Lower leg skin (tissue), 4 donors: ENCODE measurements around the gene NTN4. TPM values are rescaled to one million over a fixed set of nuclear protein-coding genes. Genes with fewer than 3 reads are reported as not detected.
"Not testable (repeated sequence)": the region's sequence is repeated elsewhere in the genome, so short reads cannot be mapped to it uniquely, and the experiment has no call there.

Experiments used
- DNase-seq, 2 donors: peaks; one replicate each; pipeline ENCODE4 v3.0.0-alpha.2; 2019; ENCODE audit warnings: low spot score in 2 of 2
- H3K4me3 ChIP-seq: fragments of 200-600 bp; sonication (generic); 2 replicates; pipeline ENCODE4 v1.5.1; 2017; ENCODE audit warnings: mild to moderate bottlenecking, low read depth; ENCODE audit not compliant: poor library complexity, severe bottlenecking
- CTCF ChIP-seq, 3 donors: fragments of 450-650 bp; IDR thresholded peaks; one replicate each; pipeline ENCODE4 v1.5.1; 2016; ENCODE audit warnings: antibody characterized with exemption in 3 of 3, mild to moderate bottlenecking in 3 of 3, moderate library complexity in 2 of 3
- POLR2A ChIP-seq, 2 donors: fragments of 450-650 bp; IDR thresholded peaks; one replicate each; pipeline ENCODE4 v1.6.1; 2016 to 2017; ENCODE audit warnings: antibody characterized with exemption in 2 of 2, mild to moderate bottlenecking in 1 of 2, moderate library complexity in 1 of 2
- WGBS, 2 donors: methylation state at CpG; one replicate each; pipeline ENCODE4 v1.1.5; 2018; 5-methylcytosine and 5-hydroxymethylcytosine counted together
- intact Hi-C: fragments of 100-400 bp; cut with DNase I; formaldehyde crosslinking; loops from one replicate; pipeline ENCODE4 v1.15.0; 2023; ENCODE audit warnings: low total_unique reads
- total RNA-seq, 4 donors: library from RNA; depleted of rRNA; stranded (reverse); fragments of >200 nt; gene quantifications; one replicate each; pipeline ENCODE4 v1.1.0, GENCODE V29; 2016

Gene NTN4
- total RNA-seq, 4 donors from 2014 or later: 11.0 to 30.6 (median 16.8) TPM

GRCh38 chr12:95621725-95622124, 168.8 kb downstream of the NTN4 start:
- no peak for TF ChIP-seq POLR2A (IDR thresholded peaks at IDR 0.05)
- no peak for TF ChIP-seq CTCF (IDR thresholded peaks at IDR 0.05)
- intact Hi-C loops: loop anchor here (10.0 kb wide), 1 partner anchor 193 kb away; no protein-coding TSS in a partner anchor
- H3K4me3 ChIP-seq: no peak overlapping the region
- no peak for DNase-seq
- whole genome bisulfite sequencing, 2 donors: 89 to 91% methylated on average over 6 of the region's 6 CpGs

- intact Hi-C loops: loop anchor here (10.0 kb wide), 1 partner anchor 195 kb away; no protein-coding TSS in a partner anchor
- no peak for TF ChIP-seq CTCF (IDR thresholded peaks at IDR 0.05)
- no peak for TF ChIP-seq POLR2A (IDR thresholded peaks at IDR 0.05)
- WGBS, 2 donors: 82 to 88% methylated on average over 4 of the region's 4 CpGs
- no peak for DNase-seq
- H3K4me3 ChIP-seq: no peak overlapping the region
Observed at GRCh38 chr12:95620171-95620570, 170.4 kb downstream of the NTN4 start.

- WGBS, 2 donors: 59 to 84% methylated on average over 3 to 6 of the region's 7 CpGs
- intact Hi-C loops, H3K4me3 ChIP-seq, DNase-seq: not testable (repeated sequence)
Observed at GRCh38 chr12:95616470-95616869, 174.1 kb downstream of the NTN4 start.

GRCh38 chr12:95615749-95616148, 174.8 kb downstream of the NTN4 start:
- TF ChIP-seq CTCF (IDR thresholded peaks at IDR 0.05) (no peak), POLR2A (IDR thresholded peaks at IDR 0.05) (no peak)
- DNase-seq: no peak
- intact Hi-C loops: no loop called here
- H3K4me3 ChIP-seq: no peak overlapping the region

GRCh38 chr12:95614390-95614982, 176.1 kb downstream of the NTN4 start:
- DNase-seq: no peak
- H3K4me3 ChIP-seq: no peak overlapping the region
- intact Hi-C loops: no loop called here
- WGBS, 2 donors: 95 to 99% methylated on average over 2 of the region's 2 CpGs
- no peak for TF ChIP-seq POLR2A (IDR thresholded peaks at IDR 0.05)
- no peak for TF ChIP-seq CTCF (IDR thresholded peaks at IDR 0.05)

- no peak for DNase-seq
- intact Hi-C loops: no loop called here
- 93 to 95% methylated on average over 7 of the region's 7 CpGs for WGBS, 2 donors
- no peak overlapping the region for H3K4me3 ChIP-seq
- TF ChIP-seq CTCF (IDR thresholded peaks at IDR 0.05): no peak
- TF ChIP-seq POLR2A (IDR thresholded peaks at IDR 0.05): no peak
Observed at GRCh38 chr12:95613021-95613420, 177.5 kb downstream of the NTN4 start.
